ENCODE results near the gene TMED4. TPM values are rescaled to one million over a fixed set of nuclear protein-coding genes. Genes with fewer than 3 reads are reported as not detected.

TMED4 gene
- total RNA-seq, result 100 to 1,000 TPM in 3 of 4 donors, 10 to 100 TPM in 1; 85.8 to 162 (median 101) TPM

DNA sequence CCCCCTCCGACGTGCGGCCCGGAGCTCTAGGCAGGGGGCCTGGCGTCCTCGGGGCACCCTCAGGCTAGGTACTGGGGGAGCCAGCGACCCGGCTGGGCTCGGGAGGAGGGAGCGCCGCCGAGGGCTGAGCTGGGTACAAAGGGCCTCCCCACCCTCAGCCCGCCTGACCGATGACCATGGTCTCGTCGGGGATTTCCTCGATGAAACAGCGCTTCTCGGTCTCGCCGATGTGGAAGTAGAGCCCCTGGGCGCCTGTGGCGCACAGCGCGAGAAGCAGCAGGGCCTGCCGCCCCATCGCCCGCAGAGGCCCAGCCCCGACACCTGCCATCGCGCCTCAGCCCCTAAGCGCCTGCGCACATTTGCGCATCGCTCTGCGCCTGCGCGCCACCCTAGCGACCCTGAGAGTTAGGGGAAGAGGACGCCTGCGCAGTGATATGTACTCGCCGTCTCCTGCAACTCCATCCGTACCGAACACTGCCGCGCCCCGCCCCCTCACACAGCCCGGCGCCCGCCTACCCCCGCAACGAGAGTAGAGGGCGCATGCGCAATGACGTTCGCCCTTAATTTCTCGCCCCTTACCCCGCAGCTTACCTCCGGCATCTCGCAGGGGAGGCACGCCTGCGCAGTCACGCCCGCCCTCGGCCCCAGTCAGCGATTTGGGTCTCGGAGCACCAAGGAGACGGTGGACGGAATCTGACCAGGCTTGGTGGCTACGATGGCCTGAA lies at the start of gene TMED4:
Gene TMED4, minus strand, starts transcription at position 353 of the 725 bp plus-strand sequence. Its CDS starts 25 bp downstream, at position 328.
- intact Hi-C loops (cut with DNase I; ENCODE audit: low total_unique reads) (loop anchor here (1.0 to 10.0 kb wide), 8 partner anchors 24 to 533 kb away; partner anchors contain the start of genes CCM2, H2AZ2, OGDH and PGAM2), in situ Hi-C loops (cut with MboI; ENCODE audit: low sequenced_read_pairs in 4 of 4) (loop anchor here (5.0 to 25.0 kb wide), 7 partner anchors 130 to 530 kb away; partner anchors contain the start of genes TBRG4 (in 4 of the 4) and H2AZ2 (in 2 of the 4))
- peak within 1 kb of the TSS; percentile 95 to 98 (median 97) for H3K27ac ChIP-seq
- TF ChIP-seq POLR2A (IDR thresholded peaks at IDR 0.05), result peak; percentile 86 to 93
- TF ChIP-seq, protein P1, sequence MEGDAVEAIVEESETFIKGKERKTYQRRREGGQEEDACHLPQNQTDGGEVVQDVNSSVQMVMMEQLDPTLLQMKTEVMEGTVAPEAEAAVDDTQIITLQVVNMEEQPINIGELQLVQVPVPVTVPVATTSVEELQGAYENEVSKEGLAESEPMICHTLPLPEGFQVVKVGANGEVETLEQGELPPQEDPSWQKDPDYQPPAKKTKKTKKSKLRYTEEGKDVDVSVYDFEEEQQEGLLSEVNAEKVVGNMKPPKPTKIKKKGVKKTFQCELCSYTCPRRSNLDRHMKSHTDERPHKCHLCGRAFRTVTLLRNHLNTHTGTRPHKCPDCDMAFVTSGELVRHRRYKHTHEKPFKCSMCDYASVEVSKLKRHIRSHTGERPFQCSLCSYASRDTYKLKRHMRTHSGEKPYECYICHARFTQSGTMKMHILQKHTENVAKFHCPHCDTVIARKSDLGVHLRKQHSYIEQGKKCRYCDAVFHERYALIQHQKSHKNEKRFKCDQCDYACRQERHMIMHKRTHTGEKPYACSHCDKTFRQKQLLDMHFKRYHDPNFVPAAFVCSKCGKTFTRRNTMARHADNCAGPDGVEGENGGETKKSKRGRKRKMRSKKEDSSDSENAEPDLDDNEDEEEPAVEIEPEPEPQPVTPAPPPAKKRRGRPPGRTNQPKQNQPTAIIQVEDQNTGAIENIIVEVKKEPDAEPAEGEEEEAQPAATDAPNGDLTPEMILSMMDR (IDR thresholded peaks at IDR 0.05 in 4 of 5, conservative IDR thresholded peaks at IDR 0.05 in 1 of 5), result no peak
- peaks cover 0 to 31% of the 10 kb centered on the region in 2 donors for H3K36me3 ChIP-seq
- peak; percentile 92 to 96 for ATAC-seq
- DNase-seq, result peak; percentile 100
- H3K27me3 ChIP-seq, result no peaks in the 10 kb centered on the region
- peak within 1 kb of the TSS; percentile 67 to 98 (median 81) for H3K4me3 ChIP-seq
- H3K9me3 ChIP-seq, result no peaks in the 10 kb centered on the region
- H3K4me1 ChIP-seq, result peaks cover 14 to 28% of the 10 kb centered on the region in 2 donors

DNA sequence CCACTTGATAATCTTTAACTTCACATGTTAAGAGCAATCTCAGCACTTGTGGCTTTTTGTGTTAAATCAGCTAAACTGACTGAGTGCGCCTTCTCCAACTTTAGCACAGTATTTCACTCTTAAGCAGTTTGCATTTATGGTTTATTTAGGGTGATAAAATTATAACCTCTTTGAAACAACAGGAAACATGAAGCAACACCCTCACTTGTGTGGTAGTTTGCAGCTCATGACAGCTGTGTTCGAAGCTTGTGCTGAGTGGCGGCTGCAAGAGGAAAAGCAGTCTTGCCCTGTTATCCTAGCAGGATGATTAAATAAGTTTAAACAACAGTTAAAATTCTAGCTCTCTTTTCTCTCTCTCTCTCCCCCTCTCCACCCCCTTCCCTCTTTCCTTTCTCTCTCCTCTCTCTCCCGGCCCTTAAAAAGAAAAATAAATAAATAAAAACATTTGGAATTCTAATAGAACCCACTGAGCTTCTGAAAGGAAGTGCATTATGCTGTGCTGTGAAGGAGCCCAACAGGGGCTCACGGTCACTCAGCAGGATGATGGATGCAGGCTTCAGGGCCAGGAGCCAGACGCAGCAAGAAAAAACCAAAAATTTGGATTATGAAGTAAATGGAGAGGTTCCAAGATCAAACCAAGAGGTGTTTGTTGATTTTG lies 49.6 kb upstream of the TMED4 start:
- no peak overlapping the region for H3K4me3 ChIP-seq
- peak overlapping the region; percentile 85 to 94 (median 92) for H3K27ac ChIP-seq

DNA sequence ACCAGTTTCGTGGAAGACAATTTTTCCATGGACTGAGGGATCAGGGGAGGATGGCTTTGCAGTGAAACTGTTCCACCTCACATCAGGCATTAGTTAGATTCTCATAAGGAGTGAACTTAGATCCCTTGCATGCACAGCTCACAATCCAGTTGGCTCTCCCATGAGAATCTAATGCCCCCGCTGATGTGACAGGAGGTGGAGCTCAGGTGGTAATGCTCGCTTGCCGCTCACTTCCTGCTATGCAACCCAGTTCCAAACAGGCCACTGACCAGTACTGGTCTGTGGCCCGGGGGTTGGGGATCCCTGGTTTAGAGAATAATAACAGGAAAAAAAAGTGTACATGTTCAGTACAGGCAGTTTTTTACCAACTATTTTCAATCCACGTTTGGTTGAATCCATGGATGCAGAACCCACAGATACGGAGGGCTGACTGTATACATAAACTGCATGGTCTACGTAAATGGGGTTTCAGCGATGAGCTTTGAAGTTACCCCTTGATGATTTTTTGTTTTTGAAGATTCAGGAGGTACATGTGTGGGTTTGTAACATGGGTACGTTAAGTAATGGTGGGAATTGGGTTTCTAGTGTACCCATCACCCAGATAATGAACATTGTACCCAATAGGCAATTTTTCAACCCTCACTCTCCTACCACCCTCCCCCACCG lies 48.9 kb upstream of the TMED4 start:
- Histone ChIP-seq H3K4me1 (peaks cover 66 to 74% of the 10 kb centered on the region in 2 donors), H3K36me3 (no peaks in the 10 kb centered on the region), H3K9me3 (no peaks in the 10 kb centered on the region), H3K27me3 (no peaks in the 10 kb centered on the region), H3K4me3 (no peak overlapping the region), H3K27ac (peak overlapping the region; percentile 85 to 94 (median 92))
- in situ Hi-C loops (cut with MboI; ENCODE audit: low sequenced_read_pairs in 4 of 4) (no loop called here), intact Hi-C loops (cut with DNase I; ENCODE audit: low total_unique reads) (no loop called here)
- no peak for DNase-seq
- ATAC-seq, result no peak
- TF ChIP-seq, protein P1 (IDR thresholded peaks at IDR 0.05 in 4 of 5, conservative IDR thresholded peaks at IDR 0.05 in 1 of 5), result no peak
- TF ChIP-seq POLR2A (IDR thresholded peaks at IDR 0.05), result no peak

More for the DNA sequence above, 49.6 kb upstream of the TMED4 start:
- TF ChIP-seq POLR2A (IDR thresholded peaks at IDR 0.05), result peak in 1 of 2 donors; percentile 15
- TF ChIP-seq, protein P1 (IDR thresholded peaks at IDR 0.05 in 4 of 5, conservative IDR thresholded peaks at IDR 0.05 in 1 of 5), result no peak
- intact Hi-C loops (cut with DNase I; ENCODE audit: low total_unique reads) (no loop called here), in situ Hi-C loops (cut with MboI; ENCODE audit: low sequenced_read_pairs in 4 of 4) (no loop called here)
- Histone ChIP-seq H3K27me3 (no peaks in the 10 kb centered on the region), H3K4me1 (peaks cover 72 to 77% of the 10 kb centered on the region in 2 donors), H3K9me3 (no peaks in the 10 kb centered on the region), H3K36me3 (no peaks in the 10 kb centered on the region)
- ATAC-seq (no peak), DNase-seq (no peak)

DNA sequence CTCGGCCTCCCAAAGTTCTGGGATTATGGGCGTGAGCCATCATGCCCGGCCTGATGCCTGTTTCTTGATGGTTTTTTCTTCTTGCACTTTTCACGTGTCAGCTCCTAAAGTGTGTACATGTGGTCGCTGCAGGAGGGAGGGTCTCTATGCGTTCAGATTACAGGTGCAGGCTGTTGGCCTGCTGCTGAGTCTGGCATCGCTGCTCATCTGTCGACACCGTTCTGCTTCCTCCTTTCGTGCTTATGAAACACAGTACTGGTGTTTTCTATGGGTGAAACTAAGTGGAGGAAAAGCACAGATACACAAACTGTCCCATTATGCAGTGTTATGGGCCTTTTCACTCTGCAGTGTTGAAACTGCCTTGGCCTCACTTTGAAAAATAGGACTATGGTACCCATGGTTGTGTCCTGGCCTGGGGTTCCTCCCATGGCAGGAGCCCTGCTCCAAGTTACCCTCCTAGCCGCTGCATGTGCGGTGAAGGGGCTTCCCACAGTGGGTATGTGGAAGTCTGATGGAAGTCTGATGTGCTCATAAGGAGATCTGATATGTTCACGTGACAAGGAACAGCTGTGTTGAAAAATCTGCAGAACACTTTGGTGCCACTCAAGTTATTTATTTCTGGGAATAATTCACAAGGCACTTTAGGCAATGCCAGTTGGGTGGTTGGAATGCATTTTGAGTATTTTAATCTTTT lies 47.9 kb upstream of the TMED4 start:
- peak in 1 of 2 donors; percentile 34 for ATAC-seq

More for the DNA sequence above, 47.9 kb upstream of the TMED4 start:
- Histone ChIP-seq H3K4me3 (no peak overlapping the region), H3K27me3 (no peaks in the 10 kb centered on the region), H3K27ac (peak overlapping the region; percentile 85 to 94 (median 92)), H3K4me1 (peaks cover 62 to 66% of the 10 kb centered on the region in 2 donors), H3K36me3 (peaks cover 0 to 8% of the 10 kb centered on the region in 2 donors), H3K9me3 (no peaks in the 10 kb centered on the region)
- no peak for DNase-seq
- in situ Hi-C loops (cut with MboI; ENCODE audit: low sequenced_read_pairs in 4 of 4) (no loop called here), intact Hi-C loops (cut with DNase I; ENCODE audit: low total_unique reads) (no loop called here)
- TF ChIP-seq, protein P1 (IDR thresholded peaks at IDR 0.05 in 4 of 5, conservative IDR thresholded peaks at IDR 0.05 in 1 of 5), result no peak
- no peak for TF ChIP-seq POLR2A (IDR thresholded peaks at IDR 0.05)

Measured in gastrocnemius medialis (tissue), 4 donors.